Activated B cell treated with CpG ODN at 0.5 μM for 24 hours (primary cell): ENCODE measurements around the gene COPG1. TPM values are rescaled to one million over a fixed set of nuclear protein-coding genes. Genes with fewer than 3 reads are reported as not detected.

Experiments
- ATAC-seq: fragments of 200-7000 bp; cut with Tn5 transposase; one replicate; pipeline ENCODE4 v1.10.0; 2021; ENCODE audit warnings: low read depth, mild to moderate bottlenecking, moderate library complexity
- CTCF ChIA-PET: fragments of 350-600 bp; sonication (Branson Sonifier 250); formaldehyde crosslinking; loops from one replicate; lab custom pipeline; 2021; ENCODE audit warnings: antibody characterized with exemption; lab: Charles Lee
- POLR2A ChIA-PET: fragments of 350-600 bp; sonication (Branson Sonifier 250); formaldehyde crosslinking; loops from one replicate; lab custom pipeline; 2021; ENCODE audit warnings: antibody characterized with exemption; lab: Charles Lee
- DNase-seq: peaks from one replicate; pipeline ENCODE4 v3.0.0; 2022
- H3K27ac Mint-ChIP-seq: one replicate; pipeline ENCODE4 v1.8.0; 2020; ENCODE audit warnings: mixed read lengths
- H3K27me3 Mint-ChIP-seq: one replicate; pipeline ENCODE4 v1.8.0; 2021; ENCODE audit warnings: mixed read lengths
- H3K36me3 Mint-ChIP-seq: one replicate; pipeline ENCODE4 v1.8.0; 2021; ENCODE audit warnings: low read depth, mixed read lengths
- H3K4me1 Mint-ChIP-seq: one replicate; pipeline ENCODE4 v1.8.0; 2021; ENCODE audit warnings: mixed read lengths
- H3K4me3 Mint-ChIP-seq: one replicate; pipeline ENCODE4 v1.8.0; 2020; ENCODE audit warnings: mild to moderate bottlenecking, mixed read lengths
- H3K9me3 Mint-ChIP-seq: one replicate; pipeline ENCODE4 v1.8.0; 2020; ENCODE audit warnings: mixed read lengths
- intact Hi-C: fragments of 100-400 bp; cut with micrococcal nuclease; formaldehyde crosslinking; loops from one replicate; pipeline ENCODE4 v1.15.1; 2024
- total RNA-seq: library from RNA; stranded (reverse); gene quantifications from 2 replicates; pipeline ENCODE4 v1.2.3, GENCODE V29; 2022
- TF ChIP-seq, protein P1 (sequence below): fragments of 200-600 bp; IDR thresholded peaks from one replicate; pipeline ENCODE4 v1.8.0; 2022; ENCODE audit warnings: antibody characterized with exemption, mild to moderate bottlenecking

COPG1 gene
- total RNA-seq, 1 donor from 2014 or later: 101 TPM

GRCh38 chr3:129291236-129291886 lies 42.0 kb downstream of the COPG1 start:
- Mint-ChIP-seq H3K4me3 (no peak overlapping the region), H3K27me3 (peaks cover 1% of the 10 kb centered on the region), H3K4me1 (no peaks in the 10 kb centered on the region), H3K9me3 (no peaks in the 10 kb centered on the region), H3K36me3 (peaks cover 63% of the 10 kb centered on the region), H3K27ac (no peak overlapping the region)
- ATAC-seq (no peak), DNase-seq (no peak)
- intact Hi-C loops: no loop called here
- TF ChIP-seq, protein P1, sequence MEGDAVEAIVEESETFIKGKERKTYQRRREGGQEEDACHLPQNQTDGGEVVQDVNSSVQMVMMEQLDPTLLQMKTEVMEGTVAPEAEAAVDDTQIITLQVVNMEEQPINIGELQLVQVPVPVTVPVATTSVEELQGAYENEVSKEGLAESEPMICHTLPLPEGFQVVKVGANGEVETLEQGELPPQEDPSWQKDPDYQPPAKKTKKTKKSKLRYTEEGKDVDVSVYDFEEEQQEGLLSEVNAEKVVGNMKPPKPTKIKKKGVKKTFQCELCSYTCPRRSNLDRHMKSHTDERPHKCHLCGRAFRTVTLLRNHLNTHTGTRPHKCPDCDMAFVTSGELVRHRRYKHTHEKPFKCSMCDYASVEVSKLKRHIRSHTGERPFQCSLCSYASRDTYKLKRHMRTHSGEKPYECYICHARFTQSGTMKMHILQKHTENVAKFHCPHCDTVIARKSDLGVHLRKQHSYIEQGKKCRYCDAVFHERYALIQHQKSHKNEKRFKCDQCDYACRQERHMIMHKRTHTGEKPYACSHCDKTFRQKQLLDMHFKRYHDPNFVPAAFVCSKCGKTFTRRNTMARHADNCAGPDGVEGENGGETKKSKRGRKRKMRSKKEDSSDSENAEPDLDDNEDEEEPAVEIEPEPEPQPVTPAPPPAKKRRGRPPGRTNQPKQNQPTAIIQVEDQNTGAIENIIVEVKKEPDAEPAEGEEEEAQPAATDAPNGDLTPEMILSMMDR: no peak
- POLR2A ChIA-PET: interaction anchor here (0.6 kb wide), 2 partner anchors 51 to 147 kb away, joined by 3 to 4 read pairs; no protein-coding TSS in a partner anchor
- CTCF ChIA-PET: no interaction called here

DNA sequence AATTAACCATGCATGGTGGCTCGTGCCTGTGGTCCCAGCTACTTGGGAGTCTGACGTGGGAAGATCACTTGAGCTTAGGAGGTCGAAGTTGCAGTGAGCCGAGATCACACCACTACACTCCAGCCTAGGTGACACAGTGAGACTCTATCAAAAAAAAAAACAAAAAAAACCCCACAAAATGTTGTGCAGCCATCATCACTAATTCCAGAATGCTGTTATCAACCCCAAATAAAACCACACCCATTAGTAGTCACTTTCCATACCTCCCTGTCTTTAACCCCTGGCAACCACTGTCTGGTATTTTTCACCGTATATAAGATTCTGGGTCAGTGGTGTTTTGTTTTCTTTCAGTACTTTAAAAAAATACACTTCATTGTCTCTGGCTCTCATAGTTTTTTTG lies 45.9 kb downstream of the COPG1 start:
- TF ChIP-seq, protein P1: no peak
- DNase-seq (no peak), ATAC-seq (no peak)
- POLR2A ChIA-PET: interaction anchor here (0.5 kb wide), 1 partner anchor 62 kb away, joined by 3 read pairs; no protein-coding TSS in a partner anchor
- Mint-ChIP-seq H3K36me3 (peaks cover 66% of the 10 kb centered on the region), H3K9me3 (no peaks in the 10 kb centered on the region), H3K4me3 (no peak overlapping the region), H3K27me3 (no peaks in the 10 kb centered on the region), H3K27ac (no peak overlapping the region), H3K4me1 (no peaks in the 10 kb centered on the region)
- CTCF ChIA-PET: no interaction called here
- intact Hi-C loops: no loop called here

- ATAC-seq: no peak
- H3K4me1 Mint-ChIP-seq: peaks cover 27% of the 10 kb centered on the region
- POLR2A ChIA-PET: interaction anchor here (1.5 to 3.1 kb wide), 2 partner anchors 12 to 22 kb away, joined by 3 to 18 read pairs; a partner anchor contains a TSS
These were observed 54.9 kb downstream of the COPG1 start for GRCh38 chr3:129304146-129304961.

DNA sequence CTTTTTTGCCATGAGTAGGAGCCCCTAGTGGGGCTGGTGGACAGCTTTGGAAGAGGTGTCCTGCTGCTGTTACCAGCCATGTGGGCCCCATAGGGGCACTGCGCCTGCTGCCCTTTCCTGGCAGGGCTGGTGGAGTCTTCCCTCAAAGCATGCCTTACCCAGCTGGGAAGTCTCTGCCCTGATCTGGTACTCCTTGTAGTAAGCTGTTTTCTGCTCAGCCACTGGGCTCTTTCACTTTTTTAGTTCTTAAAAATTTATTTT lies 55.5 kb downstream of the COPG1 start:
- peaks cover 27% of the 10 kb centered on the region for H3K4me1 Mint-ChIP-seq
- DNase-seq: no peak
- no peak for ATAC-seq
- H3K27me3 Mint-ChIP-seq: no peaks in the 10 kb centered on the region
- H3K36me3 Mint-ChIP-seq: peaks cover 36% of the 10 kb centered on the region
- no peaks in the 10 kb centered on the region for H3K9me3 Mint-ChIP-seq
- intact Hi-C loops: loop anchor here (1.0 kb wide), 1 partner anchor 22 kb away; no protein-coding TSS in a partner anchor
- no peak overlapping the region for H3K4me3 Mint-ChIP-seq
- no peak overlapping the region for H3K27ac Mint-ChIP-seq
- CTCF ChIA-PET: interaction anchor here (0.6 to 1.8 kb wide), 3 partner anchors 12 to 335 kb away, joined by 3 to 4 read pairs (median 3); a partner anchor contains a TSS
- TF ChIP-seq, protein P1: no peak
- POLR2A ChIA-PET: interaction anchor here (1.5 to 3.1 kb wide), 2 partner anchors 11 to 22 kb away, joined by 3 to 18 read pairs; a partner anchor contains a TSS

More at GRCh38 chr3:129304146-129304961, 54.9 kb downstream of the COPG1 start:
- no peak overlapping the region for H3K27ac Mint-ChIP-seq
- H3K9me3 Mint-ChIP-seq: no peaks in the 10 kb centered on the region
- H3K36me3 Mint-ChIP-seq: peaks cover 39% of the 10 kb centered on the region
- H3K4me3 Mint-ChIP-seq: no peak overlapping the region
- intact Hi-C loops: no loop called here
- CTCF ChIA-PET: interaction anchor here (1.8 kb wide), 1 partner anchor 21 kb away, joined by 4 read pairs; no protein-coding TSS in a partner anchor
- no peaks in the 10 kb centered on the region for H3K27me3 Mint-ChIP-seq
- no peak for DNase-seq
- TF ChIP-seq, protein P1: no peak
